K562 (cell line): ENCODE results near the gene EFHB. TPM values are rescaled to one million over a fixed set of nuclear protein-coding genes. Genes with fewer than 3 reads are reported as not detected.

Experiments
- ERF ChIP-seq: fragments of 450-650 bp; formaldehyde crosslinking; IDR thresholded peaks from 2 replicates; pipeline ENCODE4 v1.4.0; 2020; ENCODE audit warnings: mild to moderate bottlenecking, mixed read lengths
- EZH2 ChIP-seq: IDR thresholded peaks from 2 replicates; pipeline ENCODE4 v1.6.1; 2012; ENCODE audit warnings: low read depth, mild to moderate bottlenecking, inconsistent platforms, low read length, borderline replicate concordance
- KAT7 ChIP-seq: sonication (generic); formaldehyde crosslinking; IDR thresholded peaks from 2 replicates; pipeline ENCODE4 v1.8.0; 2022; ENCODE audit warnings: missing genetic modification reagents, mild to moderate bottlenecking, borderline replicate concordance
- MCM2 ChIP-seq: fragments of 450-650 bp; IDR thresholded peaks from 2 replicates; pipeline ENCODE4 v1.6.1; 2017; ENCODE audit warnings: low read depth, mild to moderate bottlenecking
- NONO ChIP-seq, 2 experiments: fragments of 200-400 bp in 1 of 2; fragments of 450-650 bp in 1 of 2; formaldehyde crosslinking in 1 of 2; IDR thresholded peaks; 2 replicates each; pipeline ENCODE4 v1.6.1; 2017; ENCODE audit warnings: low read depth in 2 of 2, mild to moderate bottlenecking in 2 of 2, moderate library complexity in 2 of 2, low read length in 1 of 2
- PTRF ChIP-seq: fragments of 450-650 bp; IDR thresholded peaks from 2 replicates; pipeline ENCODE4 v1.6.1; 2016; ENCODE audit warnings: mild to moderate bottlenecking, missing genetic modification characterization, missing compliant biosample characterization
- XRCC3 ChIP-seq: fragments of 450-650 bp; IDR thresholded peaks from 2 replicates; pipeline ENCODE4 v1.6.1; 2017; ENCODE audit warnings: mild to moderate bottlenecking, moderate library complexity
- ZNF41 ChIP-seq: fragments of 250-450 bp; sonication (Bioruptor Pico); conservative IDR thresholded peaks from 2 replicates; pipeline ENCODE4 v1.4.0; 2020; ENCODE audit warnings: mild to moderate bottlenecking
- ZNF444 ChIP-seq: fragments of 250-450 bp; sonication (Bioruptor Pico); IDR thresholded peaks from 2 replicates; pipeline ENCODE4 v1.4.0; 2020; ENCODE audit warnings: mild to moderate bottlenecking, moderate library complexity
- ZNF584 ChIP-seq: fragments of 200-800 bp; sonication (Bioruptor generic); IDR thresholded peaks from 2 replicates; pipeline ENCODE4 v1.6.1; 2016; ENCODE audit warnings: low read depth, mild to moderate bottlenecking, missing genetic modification characterization, missing compliant biosample characterization
- ZNF589 ChIP-seq: fragments of 200-800 bp; sonication (Bioruptor generic); IDR thresholded peaks from 2 replicates; pipeline ENCODE4 v1.6.1; 2016; ENCODE audit warnings: low read depth, missing genetic modification characterization, missing compliant biosample characterization
- polyA plus RNA-seq, 8 experiments: library from polyadenylated mRNA; depleted of rRNA in 4 of 8; stranded (reverse) in 5 of 8; unstranded in 3 of 8; fragments of >200 nt; fragmentation: Nextera tagmentation in 2 of 8; fragmentation: Illumina TruSeq in 1 of 8; extraction: Ambion mirVana in 2 of 8; extraction: Trizol in 1 of 8; gene quantifications; 2 replicates each; pipeline versions ENCODE4 v1.2.1 to v1.2.3, GENCODE V29; 2011 to 2014; ENCODE audit warnings: inconsistent platforms in 1 of 8, missing spikeins in 1 of 8
- total RNA-seq, 7 experiments: library from RNA; depleted of rRNA in 6 of 7; stranded (reverse); fragments of >200 nt in 6 of 7; fragmentation: Illumina TruSeq in 2 of 7; extraction: Trizol in 2 of 7; gene quantifications; 2 replicates each; pipeline versions ENCODE4 v1.2.1 to v1.2.3, GENCODE V29; 2011 to 2021; ENCODE audit warnings: low replicate concordance in 1 of 7
- TF ChIP-seq, protein P1 (sequence below): sonication (generic); IDR thresholded peaks from 2 replicates; pipeline ENCODE4 v1.6.1; 2016
- TF ChIP-seq, protein P2 (sequence below): fragments of 200-600 bp; sonication (generic); IDR thresholded peaks from one replicate; pipeline ENCODE4 v1.6.1; 2012; ENCODE audit warnings: mild to moderate bottlenecking, low read depth, low read length, inconsistent platforms
- TF ChIP-seq, protein P3 (sequence below): IDR thresholded peaks from 2 replicates; pipeline ENCODE4 v1.6.1; 2014; ENCODE audit warnings: antibody characterized with exemption

Gene EFHB
- total and polyA plus RNA-seq, 9 of the 15 experiments (the other 6 are each of a cell fraction or from before 2014, with no cell fraction given): 1.5 to 4.0 (median 1.8) TPM

- TF ChIP-seq, protein P1, sequence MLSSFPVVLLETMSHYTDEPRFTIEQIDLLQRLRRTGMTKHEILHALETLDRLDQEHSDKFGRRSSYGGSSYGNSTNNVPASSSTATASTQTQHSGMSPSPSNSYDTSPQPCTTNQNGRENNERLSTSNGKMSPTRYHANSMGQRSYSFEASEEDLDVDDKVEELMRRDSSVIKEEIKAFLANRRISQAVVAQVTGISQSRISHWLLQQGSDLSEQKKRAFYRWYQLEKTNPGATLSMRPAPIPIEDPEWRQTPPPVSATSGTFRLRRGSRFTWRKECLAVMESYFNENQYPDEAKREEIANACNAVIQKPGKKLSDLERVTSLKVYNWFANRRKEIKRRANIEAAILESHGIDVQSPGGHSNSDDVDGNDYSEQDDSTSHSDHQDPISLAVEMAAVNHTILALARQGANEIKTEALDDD: no peak; the same call in 1 of the 2 replicates
- TF ChIP-seq EZH2 (no peak), XRCC3 (no peak), ZNF41 (no peak), PTRF (tag) (no peak), KAT7 (CRISPR knock-in tag) (no peak), ZNF589 (CRISPR knock-in tag) (peak; percentile 52; the same call in 1 of the 2 replicates), MCM2 (no peak), ERF (CRISPR knock-in tag) (peak; percentile 34; the same call in 1 of the 2 replicates), ZNF444 (CRISPR knock-in tag) (no peak), ZNF584 (CRISPR knock-in tag) (0 out of 2 replicates have a peak, but pooled peaks have one; percentile 34), NONO (IDR thresholded peaks at IDR 0.05; ENCODE audit: low read depth in 2 of 2, low read length in 1 of 2) (peak in 1 of 2 experiments; percentile 54; a peak in 1 of 4 replicates)
- TF ChIP-seq, protein P2, sequence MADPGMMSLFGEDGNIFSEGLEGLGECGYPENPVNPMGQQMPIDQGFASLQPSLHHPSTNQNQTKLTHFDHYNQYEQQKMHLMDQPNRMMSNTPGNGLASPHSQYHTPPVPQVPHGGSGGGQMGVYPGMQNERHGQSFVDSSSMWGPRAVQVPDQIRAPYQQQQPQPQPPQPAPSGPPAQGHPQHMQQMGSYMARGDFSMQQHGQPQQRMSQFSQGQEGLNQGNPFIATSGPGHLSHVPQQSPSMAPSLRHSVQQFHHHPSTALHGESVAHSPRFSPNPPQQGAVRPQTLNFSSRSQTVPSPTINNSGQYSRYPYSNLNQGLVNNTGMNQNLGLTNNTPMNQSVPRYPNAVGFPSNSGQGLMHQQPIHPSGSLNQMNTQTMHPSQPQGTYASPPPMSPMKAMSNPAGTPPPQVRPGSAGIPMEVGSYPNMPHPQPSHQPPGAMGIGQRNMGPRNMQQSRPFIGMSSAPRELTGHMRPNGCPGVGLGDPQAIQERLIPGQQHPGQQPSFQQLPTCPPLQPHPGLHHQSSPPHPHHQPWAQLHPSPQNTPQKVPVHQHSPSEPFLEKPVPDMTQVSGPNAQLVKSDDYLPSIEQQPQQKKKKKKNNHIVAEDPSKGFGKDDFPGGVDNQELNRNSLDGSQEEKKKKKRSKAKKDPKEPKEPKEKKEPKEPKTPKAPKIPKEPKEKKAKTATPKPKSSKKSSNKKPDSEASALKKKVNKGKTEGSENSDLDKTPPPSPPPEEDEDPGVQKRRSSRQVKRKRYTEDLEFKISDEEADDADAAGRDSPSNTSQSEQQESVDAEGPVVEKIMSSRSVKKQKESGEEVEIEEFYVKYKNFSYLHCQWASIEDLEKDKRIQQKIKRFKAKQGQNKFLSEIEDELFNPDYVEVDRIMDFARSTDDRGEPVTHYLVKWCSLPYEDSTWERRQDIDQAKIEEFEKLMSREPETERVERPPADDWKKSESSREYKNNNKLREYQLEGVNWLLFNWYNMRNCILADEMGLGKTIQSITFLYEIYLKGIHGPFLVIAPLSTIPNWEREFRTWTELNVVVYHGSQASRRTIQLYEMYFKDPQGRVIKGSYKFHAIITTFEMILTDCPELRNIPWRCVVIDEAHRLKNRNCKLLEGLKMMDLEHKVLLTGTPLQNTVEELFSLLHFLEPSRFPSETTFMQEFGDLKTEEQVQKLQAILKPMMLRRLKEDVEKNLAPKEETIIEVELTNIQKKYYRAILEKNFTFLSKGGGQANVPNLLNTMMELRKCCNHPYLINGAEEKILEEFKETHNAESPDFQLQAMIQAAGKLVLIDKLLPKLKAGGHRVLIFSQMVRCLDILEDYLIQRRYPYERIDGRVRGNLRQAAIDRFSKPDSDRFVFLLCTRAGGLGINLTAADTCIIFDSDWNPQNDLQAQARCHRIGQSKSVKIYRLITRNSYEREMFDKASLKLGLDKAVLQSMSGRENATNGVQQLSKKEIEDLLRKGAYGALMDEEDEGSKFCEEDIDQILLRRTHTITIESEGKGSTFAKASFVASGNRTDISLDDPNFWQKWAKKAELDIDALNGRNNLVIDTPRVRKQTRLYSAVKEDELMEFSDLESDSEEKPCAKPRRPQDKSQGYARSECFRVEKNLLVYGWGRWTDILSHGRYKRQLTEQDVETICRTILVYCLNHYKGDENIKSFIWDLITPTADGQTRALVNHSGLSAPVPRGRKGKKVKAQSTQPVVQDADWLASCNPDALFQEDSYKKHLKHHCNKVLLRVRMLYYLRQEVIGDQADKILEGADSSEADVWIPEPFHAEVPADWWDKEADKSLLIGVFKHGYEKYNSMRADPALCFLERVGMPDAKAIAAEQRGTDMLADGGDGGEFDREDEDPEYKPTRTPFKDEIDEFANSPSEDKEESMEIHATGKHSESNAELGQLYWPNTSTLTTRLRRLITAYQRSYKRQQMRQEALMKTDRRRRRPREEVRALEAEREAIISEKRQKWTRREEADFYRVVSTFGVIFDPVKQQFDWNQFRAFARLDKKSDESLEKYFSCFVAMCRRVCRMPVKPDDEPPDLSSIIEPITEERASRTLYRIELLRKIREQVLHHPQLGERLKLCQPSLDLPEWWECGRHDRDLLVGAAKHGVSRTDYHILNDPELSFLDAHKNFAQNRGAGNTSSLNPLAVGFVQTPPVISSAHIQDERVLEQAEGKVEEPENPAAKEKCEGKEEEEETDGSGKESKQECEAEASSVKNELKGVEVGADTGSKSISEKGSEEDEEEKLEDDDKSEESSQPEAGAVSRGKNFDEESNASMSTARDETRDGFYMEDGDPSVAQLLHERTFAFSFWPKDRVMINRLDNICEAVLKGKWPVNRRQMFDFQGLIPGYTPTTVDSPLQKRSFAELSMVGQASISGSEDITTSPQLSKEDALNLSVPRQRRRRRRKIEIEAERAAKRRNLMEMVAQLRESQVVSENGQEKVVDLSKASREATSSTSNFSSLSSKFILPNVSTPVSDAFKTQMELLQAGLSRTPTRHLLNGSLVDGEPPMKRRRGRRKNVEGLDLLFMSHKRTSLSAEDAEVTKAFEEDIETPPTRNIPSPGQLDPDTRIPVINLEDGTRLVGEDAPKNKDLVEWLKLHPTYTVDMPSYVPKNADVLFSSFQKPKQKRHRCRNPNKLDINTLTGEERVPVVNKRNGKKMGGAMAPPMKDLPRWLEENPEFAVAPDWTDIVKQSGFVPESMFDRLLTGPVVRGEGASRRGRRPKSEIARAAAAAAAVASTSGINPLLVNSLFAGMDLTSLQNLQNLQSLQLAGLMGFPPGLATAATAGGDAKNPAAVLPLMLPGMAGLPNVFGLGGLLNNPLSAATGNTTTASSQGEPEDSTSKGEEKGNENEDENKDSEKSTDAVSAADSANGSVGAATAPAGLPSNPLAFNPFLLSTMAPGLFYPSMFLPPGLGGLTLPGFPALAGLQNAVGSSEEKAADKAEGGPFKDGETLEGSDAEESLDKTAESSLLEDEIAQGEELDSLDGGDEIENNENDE: no peak
- TF ChIP-seq, protein P3, sequence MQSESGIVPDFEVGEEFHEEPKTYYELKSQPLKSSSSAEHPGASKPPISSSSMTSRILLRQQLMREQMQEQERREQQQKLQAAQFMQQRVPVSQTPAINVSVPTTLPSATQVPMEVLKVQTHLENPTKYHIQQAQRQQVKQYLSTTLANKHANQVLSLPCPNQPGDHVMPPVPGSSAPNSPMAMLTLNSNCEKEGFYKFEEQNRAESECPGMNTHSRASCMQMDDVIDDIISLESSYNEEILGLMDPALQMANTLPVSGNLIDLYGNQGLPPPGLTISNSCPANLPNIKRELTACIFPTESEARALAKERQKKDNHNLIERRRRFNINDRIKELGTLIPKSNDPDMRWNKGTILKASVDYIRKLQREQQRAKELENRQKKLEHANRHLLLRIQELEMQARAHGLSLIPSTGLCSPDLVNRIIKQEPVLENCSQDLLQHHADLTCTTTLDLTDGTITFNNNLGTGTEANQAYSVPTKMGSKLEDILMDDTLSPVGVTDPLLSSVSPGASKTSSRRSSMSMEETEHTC: peak; percentile 59; the same call in 1 of the 2 replicates
These were observed 13.0 kb upstream of the EFHB start, which contains the start of gene RAB5A (continued) for GRCh38 chr3:19946832-19947548.
